AG09319 (cell line): ENCODE results near the gene RHOBTB1.

Source experiments
- DNase-seq: peaks from one replicate; pipeline ENCODE4 v3.0.0-alpha.2; 2010; ENCODE audit warnings: low read depth; ENCODE audit errors: extremely low read depth
- CTCF ChIP-seq: IDR thresholded peaks from 2 replicates; pipeline ENCODE4 v1.5.1; 2011; ENCODE audit warnings: low read depth, mild to moderate bottlenecking, inconsistent platforms, low read length, moderate library complexity

Gene RHOBTB1

GRCh38 chr10:60878224-60878623 lies 65.8 kb downstream of the RHOBTB1 start:
- TF ChIP-seq CTCF = no peak
- DNase-seq = no peak

- DNase-seq = no peak
- TF ChIP-seq CTCF = no peak
Observed at GRCh38 chr10:60877777-60878120, 66.2 kb downstream of the RHOBTB1 start.

GRCh38 chr10:60877061-60877776 lies 66.8 kb downstream of the RHOBTB1 start:
- DNase-seq = no peak
- TF ChIP-seq CTCF = no peak

- DNase-seq = no peak
- no peak for TF ChIP-seq CTCF
Observed at GRCh38 chr10:60873758-60874157, 70.2 kb downstream of the RHOBTB1 start.

- no peak for TF ChIP-seq CTCF
- DNase-seq = no peak
Observed at GRCh38 chr10:60872451-60872850, 71.5 kb downstream of the RHOBTB1 start.

- DNase-seq = no peak
- TF ChIP-seq CTCF = no peak
Observed at GRCh38 chr10:60871215-60871614, 72.8 kb downstream of the RHOBTB1 start.

- DNase-seq = no peak
- TF ChIP-seq CTCF = no peak
Observed at GRCh38 chr10:60870803-60871202, 73.2 kb downstream of the RHOBTB1 start.
